Left lung (tissue), 10 donors: Measurements from ENCODE around the gene GSN. TPM values are rescaled to one million over a fixed set of nuclear protein-coding genes. Genes with fewer than 3 reads are reported as not detected.

Experiments used
- ATAC-seq: fragments of 200-7000 bp; cut with Tn5 transposase; one replicate; pipeline ENCODE4 v1.9.1; 2020; ENCODE audit warnings: moderate library complexity
- DNase-seq, 4 donors: peaks; one replicate each; pipeline ENCODE4 v3.0.0-alpha.2; 2013 to 2020
- H3K27ac ChIP-seq, 2 donors: fragments of 200-600 bp; sonication (generic) in 1 of 2; one replicate each; pipeline versions ENCODE4 v1.5.0 to v1.8.0; 2020 to 2021
- H3K27me3 ChIP-seq, 2 donors: fragments of 200-600 bp; sonication (generic) in 1 of 2; one replicate each; pipeline versions ENCODE4 v1.5.0 to v1.8.0; 2020 to 2021
- H3K36me3 ChIP-seq, 2 donors: fragments of 200-600 bp; sonication (generic) in 1 of 2; one replicate each; pipeline versions ENCODE4 v1.5.0 to v1.8.0; 2020 to 2021
- H3K4me1 ChIP-seq, 2 donors: fragments of 200-600 bp; one replicate each; pipeline ENCODE4 v1.8.0; 2021
- H3K4me3 ChIP-seq, 2 donors: fragments of 200-600 bp; sonication (generic) in 1 of 2; one replicate each; pipeline versions ENCODE4 v1.5.0 to v1.8.0; 2020 to 2021; ENCODE audit warnings: mild to moderate bottlenecking in 1 of 2
- H3K9me3 ChIP-seq, 2 donors: fragments of 200-600 bp; sonication (generic) in 1 of 2; one replicate each; pipeline versions ENCODE4 v1.5.0 to v1.8.0; 2020 to 2021
- intact Hi-C, 2 donors: fragments of 100-400 bp; cut with DNase I; formaldehyde crosslinking; loops; one replicate each; pipeline versions ENCODE4 v1.11.2 to v1.14.2; 2022
- polyA plus RNA-seq, 6 donors: library from polyadenylated mRNA; unstranded; fragments of 120-200 nt; gene quantifications; one replicate each; pipeline ENCODE4 v1.2.1, GENCODE V29; 2013; ENCODE audit not compliant: insufficient read length in 6 of 6
- total RNA-seq, 2 donors: library from RNA; stranded (reverse); fragmentation: NEBNext Ultra II Directional; extraction: Animal tissue kit (Norgen Biotek cat#: 25700); gene quantifications; one replicate each; pipeline ENCODE4 v1.2.1, GENCODE V29; 2021
- TF ChIP-seq, protein P1 (sequence below), 2 donors: fragments of 200-600 bp; sonication (generic) in 1 of 2; IDR thresholded peaks; one replicate each; pipeline versions ENCODE4 v1.5.0 to v1.8.0; 2021; ENCODE audit warnings: antibody characterized with exemption in 2 of 2
- donor health status: DM: no; HTN: yes; CAD: no.
- donor health status: DM: no; HTN: no; CAD: no.

GSN gene
- total and polyA plus RNA-seq, 8 donors, result 43.0 to 485 (median 54.9) TPM

GRCh38 chr9:121299467-121300282 lies 31.7 kb downstream of the GSN start:
- H3K9me3 ChIP-seq, result no peaks in the 10 kb centered on the region
- H3K27me3 ChIP-seq, result no peaks in the 10 kb centered on the region
- TF ChIP-seq, protein P1, sequence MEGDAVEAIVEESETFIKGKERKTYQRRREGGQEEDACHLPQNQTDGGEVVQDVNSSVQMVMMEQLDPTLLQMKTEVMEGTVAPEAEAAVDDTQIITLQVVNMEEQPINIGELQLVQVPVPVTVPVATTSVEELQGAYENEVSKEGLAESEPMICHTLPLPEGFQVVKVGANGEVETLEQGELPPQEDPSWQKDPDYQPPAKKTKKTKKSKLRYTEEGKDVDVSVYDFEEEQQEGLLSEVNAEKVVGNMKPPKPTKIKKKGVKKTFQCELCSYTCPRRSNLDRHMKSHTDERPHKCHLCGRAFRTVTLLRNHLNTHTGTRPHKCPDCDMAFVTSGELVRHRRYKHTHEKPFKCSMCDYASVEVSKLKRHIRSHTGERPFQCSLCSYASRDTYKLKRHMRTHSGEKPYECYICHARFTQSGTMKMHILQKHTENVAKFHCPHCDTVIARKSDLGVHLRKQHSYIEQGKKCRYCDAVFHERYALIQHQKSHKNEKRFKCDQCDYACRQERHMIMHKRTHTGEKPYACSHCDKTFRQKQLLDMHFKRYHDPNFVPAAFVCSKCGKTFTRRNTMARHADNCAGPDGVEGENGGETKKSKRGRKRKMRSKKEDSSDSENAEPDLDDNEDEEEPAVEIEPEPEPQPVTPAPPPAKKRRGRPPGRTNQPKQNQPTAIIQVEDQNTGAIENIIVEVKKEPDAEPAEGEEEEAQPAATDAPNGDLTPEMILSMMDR (IDR thresholded peaks at IDR 0.05), result no peak
- H3K36me3 ChIP-seq, result peaks cover 0 to 41% of the 10 kb centered on the region in 2 donors
- peak; percentile 57 for ATAC-seq
- DNase-seq, result peak in 2 of 4 donors; percentile 57 to 90
- H3K4me3 ChIP-seq, result peak overlapping the region; percentile 41 to 54
- H3K4me1 ChIP-seq, result peaks cover 26 to 81% of the 10 kb centered on the region in 2 donors
- H3K27ac ChIP-seq, result peak overlapping the region; percentile 75 to 79
- intact Hi-C loops, result loop anchor here in 1 of 2 donors (10.0 kb wide), 1 partner anchor 85 kb away; no protein-coding TSS in a partner anchor

- peak in 1 of 4 donors; percentile 22 for DNase-seq
- Histone ChIP-seq H3K9me3 (no peaks in the 10 kb centered on the region), H3K4me3 (peak overlapping the region; percentile 41 to 54), H3K27ac (peak overlapping the region; percentile 75 to 79), H3K27me3 (no peaks in the 10 kb centered on the region), H3K4me1 (peaks cover 18 to 81% of the 10 kb centered on the region in 2 donors), H3K36me3 (peaks cover 0 to 41% of the 10 kb centered on the region in 2 donors)
- TF ChIP-seq, protein P1 (IDR thresholded peaks at IDR 0.05), result no peak
- intact Hi-C loops, result loop anchor here in 1 of 2 donors (10.0 kb wide), 1 partner anchor 86 kb away; no protein-coding TSS in a partner anchor
- ATAC-seq, result no peak
Measured at GRCh38 chr9:121300283-121301119, 32.5 kb downstream of the GSN start.

GRCh38 chr9:121301881-121302286 lies 33.9 kb downstream of the GSN start:
- DNase-seq (peak in 1 of 4 donors; percentile 27), ATAC-seq (no peak)
- Histone ChIP-seq H3K4me1 (peaks cover 15 to 73% of the 10 kb centered on the region in 2 donors), H3K4me3 (no peak overlapping the region), H3K27me3 (no peaks in the 10 kb centered on the region), H3K36me3 (peaks cover 0 to 53% of the 10 kb centered on the region in 2 donors), H3K9me3 (no peaks in the 10 kb centered on the region), H3K27ac (no peak overlapping the region)
- intact Hi-C loops, result loop anchor here in 1 of 2 donors (10.0 kb wide), 1 partner anchor 87 kb away; no protein-coding TSS in a partner anchor
- TF ChIP-seq, protein P1 (IDR thresholded peaks at IDR 0.05), result no peak

DNA sequence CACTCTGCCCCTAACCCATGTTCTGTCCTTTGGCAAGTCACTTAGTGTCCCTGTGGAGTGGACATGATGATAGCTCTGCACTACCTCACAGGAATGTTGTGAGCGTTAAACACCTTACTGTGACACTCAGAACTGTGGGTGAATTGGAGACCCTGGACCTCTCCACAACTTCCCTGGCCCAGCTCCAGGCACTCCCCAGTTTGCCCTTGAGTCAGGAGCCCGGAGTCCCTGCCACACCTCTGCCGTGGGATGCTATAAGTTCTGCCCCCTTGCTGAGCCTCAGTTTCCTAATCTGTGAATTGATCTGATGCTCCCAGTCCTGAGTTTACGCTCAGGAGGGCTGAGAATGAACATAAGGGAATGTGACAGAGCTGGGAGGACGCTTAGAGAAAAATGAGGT lies 34.4 kb downstream of the GSN start:
- ATAC-seq, result no peak

More for the DNA sequence above, 34.4 kb downstream of the GSN start:
- Histone ChIP-seq H3K27me3 (no peaks in the 10 kb centered on the region), H3K4me3 (no peak overlapping the region), H3K27ac (no peak overlapping the region), H3K36me3 (peaks cover 0 to 58% of the 10 kb centered on the region in 2 donors), H3K9me3 (no peaks in the 10 kb centered on the region), H3K4me1 (peaks cover 15 to 68% of the 10 kb centered on the region in 2 donors)
- TF ChIP-seq, protein P1 (IDR thresholded peaks at IDR 0.05), result no peak
- intact Hi-C loops, result loop anchor here in 1 of 2 donors (10.0 kb wide), 1 partner anchor 88 kb away; no protein-coding TSS in a partner anchor
- DNase-seq, result peak in 1 of 4 donors; percentile 24
